GM21717 (cell line): Measurements from ENCODE around the gene TSPAN15.

Experiments
- ATAC-seq: cut with Tn5 transposase; IDR thresholded peaks from one replicate; pipeline ENCODE4 v1.9.1; 2021; ENCODE audit warnings: mild to moderate bottlenecking, moderate library complexity; ENCODE audit not compliant: unreplicated experiment

The TSPAN15 gene

GRCh38 chr10:69464801-69465401, 13.6 kb downstream of the TSPAN15 start:
- no peak for ATAC-seq

- ATAC-seq = no peak
Measured at GRCh38 chr10:69465457-69466157, 14.3 kb downstream of the TSPAN15 start.

- no peak for ATAC-seq
Measured at GRCh38 chr10:69466158-69466490, 14.9 kb downstream of the TSPAN15 start.

GRCh38 chr10:69466689-69467088, 15.4 kb downstream of the TSPAN15 start:
- no peak for ATAC-seq

- no peak for ATAC-seq
Measured at GRCh38 chr10:69467928-69468750, 16.9 kb downstream of the TSPAN15 start.

- no peak for ATAC-seq
Measured at GRCh38 chr10:69468751-69469089, 17.5 kb downstream of the TSPAN15 start.

GRCh38 chr10:69469976-69470375, 18.7 kb downstream of the TSPAN15 start:
- ATAC-seq = no peak

- no peak for ATAC-seq
Measured at GRCh38 chr10:69470463-69471384, 19.5 kb downstream of the TSPAN15 start.

GRCh38 chr10:69472142-69472541, 20.9 kb downstream of the TSPAN15 start:
- no peak for ATAC-seq

GRCh38 chr10:69472544-69472943, 21.3 kb downstream of the TSPAN15 start:
- no peak for ATAC-seq

- no peak for ATAC-seq
Measured at GRCh38 chr10:69473304-69473990, 22.2 kb downstream of the TSPAN15 start.

- ATAC-seq = no peak
Measured at GRCh38 chr10:69474742-69475432, 23.6 kb downstream of the TSPAN15 start.

GRCh38 chr10:69475433-69475830, 24.2 kb downstream of the TSPAN15 start:
- no peak for ATAC-seq

GRCh38 chr10:69477968-69478597, 26.8 kb downstream of the TSPAN15 start:
- no peak for ATAC-seq

- no peak for ATAC-seq
Measured at GRCh38 chr10:69479240-69480067, 28.2 kb downstream of the TSPAN15 start.

GRCh38 chr10:69480068-69480412, 28.8 kb downstream of the TSPAN15 start:
- no peak for ATAC-seq

GRCh38 chr10:69481305-69481704, 30.0 kb downstream of the TSPAN15 start:
- ATAC-seq = no peak

- ATAC-seq = no peak
Measured at GRCh38 chr10:69481811-69482524, 30.7 kb downstream of the TSPAN15 start.
